ENCODE data around the gene ECE2. TPM values are rescaled to one million over a fixed set of nuclear protein-coding genes. Genes with fewer than 3 reads are reported as not detected.
A peak's percentile ranks its signal among the peaks of the same experiment; 100 is the strongest.

Gene ECE2
- total and polyA plus RNA-seq, 10 of the 15 experiments (the other 5 are each of a cell fraction or from before 2014, with no cell fraction given) = not detected

- TF ChIP-seq TCF3 (IDR thresholded peaks at IDR 0.05; ENCODE audit: borderline replicate concordance, insufficient read depth, low read depth, low read length) (no peak), BHLHE40 (IDR thresholded peaks at IDR 0.05; ENCODE audit: borderline replicate concordance in 1 of 2, low read depth in 2 of 2, low read length in 1 of 2) (peak; percentile 57 to 85; a peak in 3 of 4 replicates), FOS (IDR thresholded peaks at IDR 0.05; ENCODE audit: borderline replicate concordance, extremely low read depth, insufficient read length) (no peak), ESRRA (IDR thresholded peaks at IDR 0.05; ENCODE audit: low read length) (peak; percentile 70; the same call in 1 of the 2 replicates), MEF2A (IDR thresholded peaks at IDR 0.05; ENCODE audit: insufficient read depth, low read depth, low read length) (0 out of 2 replicates have a peak, but pooled peaks have one; percentile 19), NR2F1 (conservative IDR thresholded peaks at IDR 0.05) (peak; percentile 57), IRF4 (IDR thresholded peaks at IDR 0.05; ENCODE audit: low read depth, low read length) (no peak), LARP7 (IDR thresholded peaks at IDR 0.05) (peak; percentile 76), BCLAF1 (IDR thresholded peaks at IDR 0.05) (no peak), SP1 (IDR thresholded peaks at IDR 0.05; ENCODE audit: low read depth, low read length) (peak; percentile 81), SKIL (IDR thresholded peaks at IDR 0.05; ENCODE audit: low read depth, poor library complexity, severe bottlenecking) (no peak), RAD21 (IDR thresholded peaks at IDR 0.05; ENCODE audit: insufficient read depth, low read depth, low read length) (no peak), CEBPB (IDR thresholded peaks at IDR 0.05; ENCODE audit: borderline replicate concordance in 1 of 2, low read depth in 2 of 2, low read length in 2 of 2) (no peak), PKNOX1 (IDR thresholded peaks at IDR 0.05) (no peak), PRDM15 (CRISPR knock-in tag; IDR thresholded peaks at IDR 0.05) (no peak), CBX3 (IDR thresholded peaks at IDR 0.05; ENCODE audit: borderline replicate concordance, low read depth) (no peak)
Measured at GRCh38 chr3:184248454-184249411, 27.1 kb upstream of the ECE2 start, which contains the start of gene ALG3 (continued).
